ENCODE data around the gene SLC25A19.

The SLC25A19 gene

GRCh38 chr17:75289115-75289831 is at the start of gene SLC25A19:
SLC25A19 (minus strand) TSS chr17:75289433; CDS start chr17:75286764, 2,669 bp downstream.
- DNase-seq = peak; percentile 97

DNA sequence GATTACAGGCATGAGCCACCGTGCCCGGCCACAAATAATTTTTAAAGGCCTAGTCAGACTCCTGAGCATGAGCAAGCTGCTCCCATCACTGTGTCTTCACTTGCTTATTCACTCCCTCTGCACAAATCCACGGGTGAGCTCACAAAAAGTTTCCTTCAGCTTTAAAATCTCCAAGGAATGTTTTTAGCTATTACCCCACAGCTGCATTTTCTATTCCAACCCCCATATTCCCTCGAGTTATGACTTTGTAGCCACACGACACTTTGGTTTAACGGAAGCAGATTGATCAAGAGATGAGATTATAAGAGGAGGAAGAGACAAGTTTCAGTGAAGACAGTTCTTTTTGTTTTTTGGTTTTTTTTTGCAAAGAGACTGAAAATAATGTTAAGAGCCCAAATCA is 49.1 kb upstream of the SLC25A19 start:
- no peak for DNase-seq

DNA sequence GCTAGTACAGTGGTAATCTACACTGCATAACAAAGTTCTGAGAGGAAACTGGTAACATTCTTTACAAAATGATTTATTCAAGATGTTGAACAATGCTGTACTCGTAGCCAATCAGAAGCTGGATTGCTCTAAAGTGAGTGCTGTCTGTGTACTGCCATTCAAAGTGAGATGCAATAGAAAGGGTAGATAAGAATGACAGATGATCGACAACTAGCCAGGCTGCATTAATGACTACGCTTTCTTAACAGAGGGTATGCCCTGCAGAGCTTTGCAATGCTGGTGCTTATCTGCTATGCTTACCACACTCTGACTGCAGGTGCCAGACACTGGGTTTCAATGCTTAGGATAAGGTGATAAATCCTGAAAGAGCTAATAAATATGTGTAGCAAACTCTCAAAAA is 46.1 kb upstream of the SLC25A19 start:
- DNase-seq = no peak

DNA sequence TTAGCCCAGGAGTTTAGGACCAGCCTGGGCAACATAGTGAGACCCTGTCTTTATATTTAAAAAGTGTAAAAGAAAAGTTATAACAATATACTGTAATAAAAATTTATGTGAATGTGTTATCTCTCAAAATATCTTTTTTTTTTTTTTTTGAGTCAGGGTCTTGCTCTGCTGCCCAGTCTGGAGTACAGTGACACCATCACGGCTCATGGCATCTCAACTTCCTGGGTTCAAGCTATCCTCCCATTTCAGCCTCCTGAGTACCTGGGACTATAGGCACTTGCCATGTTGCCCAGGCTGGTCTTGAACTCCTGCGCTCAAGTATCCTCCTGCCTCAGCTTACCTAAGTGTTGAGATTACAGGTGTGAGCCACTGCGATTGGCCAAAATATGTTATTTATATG is 45.5 kb upstream of the SLC25A19 start:
- DNase-seq = no peak

GRCh38 chr17:75331671-75332070 is 42.4 kb upstream of the SLC25A19 start:
- no peak for DNase-seq

- no peak for DNase-seq
These were observed 38.5 kb upstream of the SLC25A19 start for GRCh38 chr17:75327757-75328156.

- DNase-seq = no peak
These were observed 37.1 kb upstream of the SLC25A19 start for GRCh38 chr17:75326226-75326848.

DNA sequence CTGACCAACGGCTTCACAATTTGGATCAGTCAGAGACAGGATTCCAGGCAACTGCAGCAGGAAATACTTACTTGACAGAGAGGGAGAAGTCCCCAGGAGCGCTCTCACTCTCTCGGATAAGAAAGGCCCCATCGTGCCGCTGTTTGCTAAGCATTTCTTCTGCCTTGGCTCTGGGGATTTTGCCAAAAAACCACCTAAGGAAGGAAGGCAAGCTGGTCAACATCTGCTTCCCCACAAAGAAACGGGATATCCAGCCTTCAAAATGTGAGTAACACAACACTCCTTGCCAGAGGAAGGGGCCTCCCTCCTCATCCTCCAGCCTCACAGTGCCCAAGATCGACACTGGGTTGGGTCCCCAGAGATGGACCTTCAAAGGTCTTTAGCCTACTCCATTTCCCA is 36.6 kb upstream of the SLC25A19 start:
- no peak for DNase-seq

GRCh38 chr17:75325348-75325747 is 36.1 kb upstream of the SLC25A19 start:
- no peak for DNase-seq

- no peak for DNase-seq
These were observed 32.3 kb upstream of the SLC25A19 start for GRCh38 chr17:75321506-75321905.

- DNase-seq = no peak
These were observed 30.9 kb upstream of the SLC25A19 start for GRCh38 chr17:75319904-75320691.

- no peak for DNase-seq
These were observed 29.5 kb upstream of the SLC25A19 start for GRCh38 chr17:75318615-75319222.

- no peak for DNase-seq
These were observed 29.0 kb upstream of the SLC25A19 start for GRCh38 chr17:75318211-75318610.

- DNase-seq = no peak
These were observed 28.4 kb upstream of the SLC25A19 start for GRCh38 chr17:75317671-75318070.

DNA sequence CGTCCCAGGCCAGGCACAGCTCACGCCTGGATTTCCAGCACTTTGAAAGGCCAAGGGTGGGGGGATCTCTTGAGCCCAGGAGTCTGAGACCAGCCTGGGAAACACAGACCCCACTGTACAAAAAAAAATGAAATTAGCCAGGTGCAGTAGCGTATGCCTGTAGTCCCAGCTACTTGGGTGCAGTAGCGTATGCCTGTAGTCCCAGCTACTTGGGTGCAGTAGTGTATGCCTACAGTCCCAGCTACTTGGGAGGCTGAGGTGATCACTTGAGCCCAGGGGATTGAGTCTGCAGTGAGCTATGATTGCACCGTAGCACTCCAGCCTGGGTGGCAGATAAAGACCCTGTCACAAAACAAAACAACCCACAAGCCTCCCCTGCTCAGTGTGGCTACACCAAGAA is 27.0 kb upstream of the SLC25A19 start:
- DNase-seq = no peak

DNA sequence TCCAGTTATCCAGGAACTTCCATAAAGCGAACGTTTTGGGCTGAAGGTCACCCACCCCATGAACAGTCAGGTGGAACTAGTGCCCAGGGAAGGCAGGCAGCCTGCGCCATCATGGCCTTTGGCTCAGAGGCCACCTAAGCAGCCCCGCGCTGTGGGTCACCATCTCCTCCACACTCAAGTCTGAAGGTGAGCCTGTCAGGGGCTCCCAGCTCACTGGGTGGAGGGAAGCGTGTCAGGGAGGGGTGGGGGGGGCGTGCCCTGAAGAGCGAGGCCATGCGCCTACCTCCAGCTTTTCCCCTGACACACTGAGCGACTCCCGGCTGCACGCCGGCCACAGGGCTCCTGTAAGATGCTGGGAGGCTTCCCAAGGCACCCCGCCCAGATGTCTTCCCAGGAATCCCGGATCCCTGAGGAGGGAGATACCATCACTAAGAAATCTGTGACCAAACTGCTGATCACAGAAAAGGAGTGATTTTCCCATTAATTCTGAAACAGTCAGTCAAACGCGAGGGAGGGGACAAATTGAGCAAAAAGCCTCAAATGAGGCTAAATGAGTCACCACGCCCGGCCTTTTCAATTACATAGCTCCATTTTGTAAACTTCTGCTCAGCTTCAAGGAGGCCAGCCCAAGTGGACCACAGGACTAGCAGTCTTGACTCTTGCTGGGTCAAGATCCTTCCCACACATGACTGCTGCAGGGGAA is 26.5 kb upstream of the SLC25A19 start:
- peak; percentile 12 for DNase-seq

DNA sequence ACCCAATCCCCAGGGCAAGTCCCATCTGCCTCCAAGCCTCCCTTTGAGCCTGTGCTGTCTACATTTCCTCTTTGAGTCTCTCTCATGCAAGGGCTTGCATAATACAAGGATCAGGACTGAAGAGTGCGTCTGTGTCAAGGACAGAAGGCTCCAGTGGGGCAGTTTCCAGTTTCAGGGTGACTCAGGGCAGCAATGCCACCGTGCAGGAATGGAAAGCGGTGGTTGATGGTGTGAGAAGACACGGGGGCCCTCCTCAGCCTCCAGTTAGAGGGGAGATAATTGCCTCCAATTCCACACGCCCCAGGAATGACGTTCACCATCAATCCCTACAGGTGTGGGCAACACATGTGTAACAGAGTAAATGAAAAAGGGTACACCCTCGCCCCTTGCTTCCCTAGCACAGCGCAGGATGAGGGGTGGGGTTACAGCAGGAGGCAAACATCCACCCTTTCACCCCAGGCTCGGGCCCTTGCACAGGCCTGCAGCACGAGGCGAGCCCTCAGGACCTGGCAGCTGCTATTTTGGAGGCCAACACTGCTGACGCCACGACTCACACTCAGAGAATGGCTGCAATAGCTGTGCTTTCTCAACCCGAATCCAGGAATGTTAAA is 24.8 kb upstream of the SLC25A19 start:
- DNase-seq = no peak

DNA sequence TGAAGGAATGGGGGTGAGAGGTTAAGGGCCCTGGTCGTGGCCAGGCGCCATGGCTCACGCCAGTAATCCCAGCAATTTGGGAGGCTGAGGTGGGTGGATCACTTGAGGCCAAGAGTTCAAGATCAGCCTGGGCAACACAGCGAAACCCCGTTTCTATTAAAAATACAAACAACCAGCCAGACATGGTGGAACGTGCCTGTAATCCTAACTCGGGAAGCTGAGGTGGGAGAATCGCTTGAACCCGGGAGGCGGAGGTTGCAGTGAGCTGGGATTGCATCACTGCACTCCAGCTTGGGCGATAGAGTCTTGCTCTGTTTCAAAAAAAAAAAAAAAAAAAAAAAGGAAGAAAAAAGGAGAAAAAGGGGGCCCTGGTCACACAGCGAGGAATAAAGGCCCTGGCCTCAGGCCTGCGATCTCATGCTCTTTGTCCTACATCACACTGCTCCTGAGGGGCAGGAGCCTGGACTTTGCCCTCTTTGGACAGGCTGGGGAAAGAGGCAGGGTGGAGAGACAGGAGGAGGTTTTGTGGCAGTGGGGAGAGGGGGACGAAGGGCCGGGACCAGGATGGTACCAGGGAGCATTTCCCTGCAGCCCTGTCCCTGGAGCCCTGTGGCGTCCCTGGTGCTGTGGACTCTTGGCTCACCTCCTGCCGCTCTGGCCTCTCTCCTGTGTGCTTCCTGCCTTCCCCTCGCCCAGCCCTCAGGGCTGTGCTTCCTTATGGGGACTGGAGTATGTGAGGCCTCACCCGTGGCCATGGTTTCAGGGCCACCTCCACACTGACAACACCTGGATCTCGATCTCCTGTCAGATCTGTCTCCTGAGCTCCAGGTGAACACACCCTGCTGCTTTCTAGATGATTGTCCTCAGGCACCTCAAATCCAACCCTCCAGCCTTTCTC is 19.7 kb upstream of the SLC25A19 start:
- no peak for DNase-seq

DNA sequence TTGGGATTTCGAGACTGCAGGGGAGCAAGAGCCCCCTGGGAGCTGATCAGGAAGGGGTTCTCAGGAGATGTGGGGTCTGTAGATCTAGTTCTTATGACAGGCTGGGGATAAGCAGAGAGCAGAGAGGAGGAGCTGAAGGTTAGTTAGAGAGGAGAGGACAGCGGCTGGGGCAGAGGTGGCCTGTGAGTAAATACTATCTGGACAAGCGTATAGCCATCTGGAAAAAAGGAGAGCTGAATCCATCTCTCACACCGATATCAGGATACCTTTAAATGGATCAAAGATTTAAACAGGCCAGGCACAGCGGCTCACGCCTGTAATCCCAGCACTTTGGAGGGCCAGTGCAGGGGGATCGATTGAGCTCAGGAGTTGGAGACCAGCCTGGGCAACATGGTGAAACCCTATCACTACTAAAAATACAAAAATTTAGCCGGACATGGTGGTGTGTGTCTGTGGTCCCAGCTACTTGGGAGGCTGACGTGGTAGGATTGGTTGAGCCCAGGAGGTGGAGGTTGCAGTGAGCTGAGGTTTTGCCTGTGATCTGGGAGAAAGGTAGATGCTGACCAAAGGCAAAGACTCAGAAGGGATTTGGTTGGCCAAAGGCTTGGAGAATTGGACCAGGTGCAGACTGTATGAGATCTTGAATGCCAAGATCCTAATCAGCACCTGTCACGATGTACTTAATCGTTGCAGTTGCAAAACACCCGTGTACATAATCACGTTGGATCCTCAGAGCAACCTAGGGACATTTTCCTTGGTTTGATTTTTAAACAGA is 18.9 kb upstream of the SLC25A19 start:
- DNase-seq = no peak

DNA sequence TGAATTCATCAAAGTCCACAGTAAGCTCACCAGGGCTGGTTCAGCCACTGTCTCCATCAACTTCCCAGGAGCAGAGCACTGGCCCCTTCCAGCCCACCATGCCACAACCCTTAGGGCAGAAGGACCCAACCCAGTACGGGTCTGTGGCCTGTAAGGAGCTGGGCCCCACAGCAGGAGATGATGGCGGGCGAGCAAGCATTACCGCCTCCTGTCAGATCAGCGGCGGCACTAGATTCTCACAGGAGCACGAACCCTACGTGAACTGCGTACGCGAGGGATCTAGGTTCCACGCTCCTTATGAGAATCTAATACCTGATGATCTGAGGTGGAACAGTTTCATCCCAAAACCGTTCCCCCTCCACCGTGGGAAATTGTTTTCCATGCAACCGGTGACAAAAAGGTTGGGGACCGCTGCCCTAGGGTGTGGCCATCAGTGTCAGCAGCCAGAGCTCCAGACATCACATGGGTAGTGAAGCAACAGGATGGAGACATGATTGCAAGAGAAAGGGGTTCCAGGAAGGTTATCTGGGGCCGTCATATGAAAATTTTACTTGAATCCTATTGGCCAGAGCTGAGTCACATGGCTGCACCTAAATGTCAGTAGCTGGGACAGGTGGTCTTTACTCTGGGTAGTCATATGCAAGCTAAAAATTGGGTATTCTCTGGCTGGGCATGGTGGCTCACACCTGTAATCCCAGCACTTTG is 12.4 kb upstream of the SLC25A19 start:
- no peak for DNase-seq
